GM19238 (cell line): ENCODE results near the gene CXCL1.

Experiments
- DNase-seq: peaks from one replicate; pipeline ENCODE4 v3.0.0; 2011; ENCODE audit warnings: low spot score; ENCODE audit not compliant: insufficient read length

CXCL1 gene

GRCh38 chr4:73916172-73916925 is 47.2 kb downstream of the CXCL1 start:
- no peak for DNase-seq

- no peak for DNase-seq
Observed at GRCh38 chr4:73917081-73917501, 47.9 kb downstream of the CXCL1 start.

- no peak for DNase-seq
Observed at GRCh38 chr4:73918058-73918457, 48.9 kb downstream of the CXCL1 start.

- DNase-seq, result no peak
Observed at GRCh38 chr4:73919691-73920090, 50.5 kb downstream of the CXCL1 start.
